ENCODE data around the gene MIER2. TPM values are rescaled to one million over a fixed set of nuclear protein-coding genes. Genes with fewer than 3 reads are reported as not detected.

Gene MIER2
- total RNA-seq, 4 donors from 2014 or later, result 11.6 to 26.4 (median 18.9) TPM

DNA sequence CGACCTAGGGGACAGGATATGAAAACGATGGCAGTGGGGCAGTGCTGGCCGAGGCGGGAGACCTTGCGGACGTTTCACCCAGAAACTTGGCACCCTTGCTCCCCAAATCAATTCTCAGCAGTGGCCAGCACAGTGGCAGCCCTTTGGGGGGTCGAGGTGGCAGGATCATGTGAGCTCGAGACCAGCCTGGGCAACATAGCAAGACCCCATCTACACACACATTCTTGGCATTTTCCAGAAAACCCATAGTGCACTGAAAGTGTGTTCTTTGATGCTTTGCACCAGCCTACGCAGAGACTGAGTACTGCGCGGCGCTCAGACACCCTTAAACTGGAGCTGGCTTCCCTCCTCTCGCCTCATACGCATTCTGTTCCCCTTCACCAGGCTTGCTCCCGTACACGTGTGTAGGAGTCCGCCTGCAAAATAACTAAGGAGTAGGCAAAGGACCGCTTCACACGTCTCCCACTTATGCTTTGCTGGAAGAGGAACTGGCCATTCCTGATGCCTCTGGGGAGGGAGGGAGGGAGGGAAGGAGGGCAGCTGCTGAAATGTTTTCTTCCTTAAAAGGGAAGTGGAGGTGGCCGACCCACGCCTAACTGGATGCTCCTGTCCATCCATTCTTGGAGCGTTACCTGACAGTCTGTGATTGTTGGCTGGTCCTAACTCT is 23.5 kb upstream of the MIER2 start:
- H3K27ac ChIP-seq (replicated peaks in 1 of 4), result no peak overlapping the region

DNA sequence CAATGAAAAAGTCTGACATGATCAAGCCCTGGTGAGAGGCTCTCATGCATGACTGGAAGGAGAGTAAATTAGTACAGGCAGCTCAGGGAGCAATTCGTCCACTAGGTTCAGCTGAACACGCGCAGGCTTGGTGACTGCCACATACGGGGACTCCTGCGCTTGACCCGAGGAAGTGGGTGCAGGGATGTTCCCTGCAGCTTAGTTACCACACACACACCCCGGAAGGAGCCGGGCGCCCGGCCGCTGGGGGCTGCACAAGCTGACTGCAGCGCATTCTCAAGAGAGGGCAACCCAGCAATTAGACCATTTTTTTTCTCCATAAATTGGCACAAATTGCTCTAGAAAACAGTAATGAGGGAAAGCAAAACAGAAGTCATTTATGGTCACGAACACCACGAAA is 23.0 kb upstream of the MIER2 start:
- Histone ChIP-seq H3K9me3 (no peaks in the 10 kb centered on the region), H3K4me3 (no peak overlapping the region), H3K27me3 (peaks cover 0 to 56% (median 0%) of the 10 kb centered on the region in 4 donors), H3K27ac (replicated peaks in 1 of 4) (no peak overlapping the region), H3K4me1 (peaks cover 6 to 9% (median 7%) of the 10 kb centered on the region in 4 donors), H3K36me3 (no peaks in the 10 kb centered on the region)
- 95% methylated on average over 4 of the region's 14 CpGs for WGBS
- no peak for DNase-seq (ENCODE audit: extremely low spot score)
- TF ChIP-seq, protein P1, sequence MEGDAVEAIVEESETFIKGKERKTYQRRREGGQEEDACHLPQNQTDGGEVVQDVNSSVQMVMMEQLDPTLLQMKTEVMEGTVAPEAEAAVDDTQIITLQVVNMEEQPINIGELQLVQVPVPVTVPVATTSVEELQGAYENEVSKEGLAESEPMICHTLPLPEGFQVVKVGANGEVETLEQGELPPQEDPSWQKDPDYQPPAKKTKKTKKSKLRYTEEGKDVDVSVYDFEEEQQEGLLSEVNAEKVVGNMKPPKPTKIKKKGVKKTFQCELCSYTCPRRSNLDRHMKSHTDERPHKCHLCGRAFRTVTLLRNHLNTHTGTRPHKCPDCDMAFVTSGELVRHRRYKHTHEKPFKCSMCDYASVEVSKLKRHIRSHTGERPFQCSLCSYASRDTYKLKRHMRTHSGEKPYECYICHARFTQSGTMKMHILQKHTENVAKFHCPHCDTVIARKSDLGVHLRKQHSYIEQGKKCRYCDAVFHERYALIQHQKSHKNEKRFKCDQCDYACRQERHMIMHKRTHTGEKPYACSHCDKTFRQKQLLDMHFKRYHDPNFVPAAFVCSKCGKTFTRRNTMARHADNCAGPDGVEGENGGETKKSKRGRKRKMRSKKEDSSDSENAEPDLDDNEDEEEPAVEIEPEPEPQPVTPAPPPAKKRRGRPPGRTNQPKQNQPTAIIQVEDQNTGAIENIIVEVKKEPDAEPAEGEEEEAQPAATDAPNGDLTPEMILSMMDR (IDR thresholded peaks at IDR 0.05), result no peak
- TF ChIP-seq POLR2A (IDR thresholded peaks at IDR 0.05; ENCODE audit: low read depth) (no peak), POLR2AphosphoS5 (IDR thresholded peaks at IDR 0.05) (no peak)
- intact Hi-C loops (cut with DNase I), result no loop called here

More for the DNA sequence above, 23.5 kb upstream of the MIER2 start:
- WGBS, result 68% methylated on average over 20 of the region's 22 CpGs
- peaks cover 0 to 58% (median 0%) of the 10 kb centered on the region in 4 donors for H3K27me3 ChIP-seq
- no peak for TF ChIP-seq POLR2A (IDR thresholded peaks at IDR 0.05; ENCODE audit: low read depth)
- TF ChIP-seq POLR2AphosphoS5 (IDR thresholded peaks at IDR 0.05), result no peak
- TF ChIP-seq, protein P1 (IDR thresholded peaks at IDR 0.05), result no peak
- intact Hi-C loops (cut with DNase I), result no loop called here
- no peak for DNase-seq (ENCODE audit: extremely low spot score)
- peaks cover 7 to 12% (median 10%) of the 10 kb centered on the region in 4 donors for H3K4me1 ChIP-seq
- H3K9me3 ChIP-seq, result no peaks in the 10 kb centered on the region
- H3K4me3 ChIP-seq, result no peak overlapping the region
- H3K36me3 ChIP-seq, result no peaks in the 10 kb centered on the region

DNA sequence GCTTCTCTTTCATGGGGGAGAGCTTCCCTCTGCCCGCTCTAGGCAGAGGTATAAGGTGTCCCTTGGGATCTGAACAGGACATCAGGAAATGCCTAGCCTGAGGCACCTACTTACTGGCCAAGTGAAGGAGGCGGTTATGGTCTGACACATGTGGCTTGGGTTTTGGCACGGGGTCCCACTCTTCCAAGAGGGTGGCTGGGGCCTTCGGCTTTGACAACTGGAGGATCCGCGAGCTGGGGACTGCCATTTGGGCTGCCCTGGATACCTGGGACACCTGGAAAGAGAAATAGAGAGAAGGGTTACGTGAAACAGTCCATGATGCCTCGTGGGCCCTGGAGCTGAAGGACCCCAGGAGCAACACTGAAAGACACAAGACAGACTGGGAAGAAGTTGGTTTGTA is 22.4 kb upstream of the MIER2 start:
- DNase-seq (ENCODE audit: extremely low spot score), result no peak
- Histone ChIP-seq H3K4me3 (no peak overlapping the region), H3K36me3 (no peaks in the 10 kb centered on the region), H3K4me1 (peaks cover under 1 to 5% (median under 1%) of the 10 kb centered on the region in 4 donors), H3K27me3 (peaks cover 0 to 56% (median 0%) of the 10 kb centered on the region in 4 donors), H3K27ac (replicated peaks in 1 of 4) (no peak overlapping the region), H3K9me3 (no peaks in the 10 kb centered on the region)
- intact Hi-C loops (cut with DNase I), result no loop called here
- WGBS, result 81% methylated on average over 8 of the region's 8 CpGs
- TF ChIP-seq POLR2A (IDR thresholded peaks at IDR 0.05; ENCODE audit: low read depth) (no peak), EP300 (IDR thresholded peaks at IDR 0.05) (no peak), POLR2AphosphoS5 (IDR thresholded peaks at IDR 0.05) (no peak)
- TF ChIP-seq, protein P1 (IDR thresholded peaks at IDR 0.05), result no peak

DNA sequence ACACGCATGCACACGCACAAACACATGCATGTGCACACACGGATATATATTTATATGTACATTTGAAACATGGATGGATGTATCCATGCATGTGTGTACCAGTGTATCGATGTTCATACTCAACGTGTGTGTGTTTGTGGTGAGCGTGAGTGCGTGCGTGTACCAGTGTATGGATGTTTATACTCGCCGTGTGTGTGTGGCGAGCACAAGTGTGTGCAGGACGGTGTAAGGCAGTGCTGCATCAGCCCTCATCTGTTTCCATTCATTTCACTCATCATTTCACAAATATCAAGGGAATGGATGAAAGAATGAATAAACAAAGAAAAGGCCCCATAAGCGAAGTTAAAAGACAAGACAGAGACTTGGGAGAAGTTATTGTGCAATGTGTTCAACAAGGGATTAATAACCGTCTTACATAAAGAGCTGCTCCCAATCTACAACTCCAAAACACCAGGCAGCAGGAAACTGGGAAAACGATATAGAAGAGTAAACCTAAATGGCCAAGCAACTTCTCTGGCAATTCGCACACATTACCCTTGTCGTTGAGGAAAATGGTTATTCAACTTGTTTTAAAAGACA is 21.7 kb upstream of the MIER2 start:
- H3K4me1 ChIP-seq, result no peaks in the 10 kb centered on the region
- 91% methylated on average over 17 of the region's 17 CpGs for WGBS
- no peaks in the 10 kb centered on the region for H3K36me3 ChIP-seq
- TF ChIP-seq POLR2A (IDR thresholded peaks at IDR 0.05; ENCODE audit: low read depth), result no peak
- TF ChIP-seq POLR2AphosphoS5 (IDR thresholded peaks at IDR 0.05), result no peak
- TF ChIP-seq, protein P1 (IDR thresholded peaks at IDR 0.05), result no peak
- TF ChIP-seq EP300 (IDR thresholded peaks at IDR 0.05), result no peak
- H3K4me3 ChIP-seq, result no peak overlapping the region
- DNase-seq (ENCODE audit: extremely low spot score), result no peak
- H3K9me3 ChIP-seq, result no peaks in the 10 kb centered on the region
- peaks cover 0 to 52% (median 0%) of the 10 kb centered on the region in 4 donors for H3K27me3 ChIP-seq
- H3K27ac ChIP-seq (replicated peaks in 1 of 4), result no peak overlapping the region
- intact Hi-C loops (cut with DNase I), result no loop called here
